Fibroblast of lung (primary cell): ENCODE results near the gene OAT. TPM values are rescaled to one million over a fixed set of nuclear protein-coding genes. Genes with fewer than 3 reads are reported as not detected.
"Not testable (repeated sequence)": the region's sequence is repeated elsewhere in the genome, so short reads cannot be mapped to it uniquely, and the experiment has no call there.

Experiments
- DNase-seq, 2 donors: peaks; one replicate each; pipeline versions ENCODE4 v3.0.0 to v3.0.0-alpha.2; 2010; ENCODE audit warnings: low read depth in 2 of 2
- H2AFZ ChIP-seq: 2 replicates; pipeline ENCODE4 v1.5.1; 2012; ENCODE audit warnings: low read length, control low read depth, inconsistent platforms
- H3K27ac ChIP-seq: 2 replicates; pipeline ENCODE4 v1.5.1; 2011; ENCODE audit warnings: low read length, control low read depth; ENCODE audit not compliant: insufficient read depth
- H3K27me3 ChIP-seq: 2 replicates; pipeline ENCODE4 v1.5.1; 2011; ENCODE audit warnings: mild to moderate bottlenecking, low read length; ENCODE audit not compliant: control insufficient read depth, insufficient read depth
- H3K36me3 ChIP-seq: 2 replicates; pipeline ENCODE4 v1.5.1; 2011; ENCODE audit warnings: low read length; ENCODE audit not compliant: control insufficient read depth, insufficient read depth
- H3K4me1 ChIP-seq: 2 replicates; pipeline ENCODE4 v1.5.1; 2011; ENCODE audit warnings: low read length; ENCODE audit not compliant: control insufficient read depth, insufficient read depth; ENCODE audit errors: extremely low read depth
- H3K4me2 ChIP-seq: 2 replicates; pipeline ENCODE4 v1.5.1; 2011; ENCODE audit warnings: low read length, control low read depth; ENCODE audit not compliant: insufficient read depth; ENCODE audit errors: extremely low read depth
- H3K4me3 ChIP-seq, 4 experiments: fragments of 200-600 bp in 1 of 4; sonication (generic) in 1 of 4; replicated peaks in 1 of 4; 2 replicates each; pipeline ENCODE4 v1.5.1; 2011 to 2016; ENCODE audit warnings: low read length in 4 of 4, low read depth in 3 of 4, mild to moderate bottlenecking in 3 of 4, control low read depth in 2 of 4, inconsistent platforms in 1 of 4, mixed read lengths in 1 of 4; ENCODE audit not compliant: insufficient read depth in 1 of 4; ENCODE audit errors: control extremely low read depth in 1 of 4
- H3K79me2 ChIP-seq: 2 replicates; pipeline ENCODE4 v1.5.1; 2012; ENCODE audit warnings: mild to moderate bottlenecking, low read length, inconsistent platforms; ENCODE audit not compliant: control insufficient read depth, insufficient read depth
- H3K9ac ChIP-seq: 2 replicates; pipeline ENCODE4 v1.5.1; 2011; ENCODE audit warnings: mild to moderate bottlenecking, low read length, control low read depth; ENCODE audit not compliant: insufficient read depth
- H3K9me3 ChIP-seq: 2 replicates; pipeline ENCODE4 v1.5.1; 2012; ENCODE audit warnings: low read depth, low read length; ENCODE audit not compliant: control insufficient read depth, insufficient read depth
- H4K20me1 ChIP-seq: 2 replicates; pipeline ENCODE4 v1.5.1; 2011; ENCODE audit warnings: low read length; ENCODE audit not compliant: control insufficient read depth, insufficient read depth; ENCODE audit errors: extremely low read depth
- EZH2 ChIP-seq: IDR thresholded peaks from 2 replicates; pipeline ENCODE4 v1.5.1; 2012; ENCODE audit warnings: low read length, control low read depth, mild to moderate bottlenecking; ENCODE audit errors: missing control alignments
- polyA plus RNA-seq, 2 donors: library from polyadenylated mRNA; depleted of rRNA in 1 of 2; stranded (reverse) in 1 of 2; unstranded in 1 of 2; fragments of >200 nt; gene quantifications; 2 replicates each; pipeline ENCODE4 v1.2.1, GENCODE V29; 2011 to 2012; ENCODE audit warnings: missing spikeins in 1 of 2
- total RNA-seq: library from RNA; depleted of rRNA; stranded (reverse); fragments of >200 nt; gene quantifications from 2 replicates; pipeline ENCODE4 v1.2.1, GENCODE V29; 2014
- TF ChIP-seq, protein P1 (sequence below), 2 donors: IDR thresholded peaks in 1 of 2; conservative IDR thresholded peaks in 1 of 2; 1 replicate in 1 of 2; 2 replicates in 1 of 2; pipeline ENCODE4 v1.5.1; 2011 to 2012; ENCODE audit warnings: low read length in 2 of 2, control low read depth in 1 of 2, inconsistent platforms in 1 of 2, low read depth in 1 of 2, mild to moderate bottlenecking in 1 of 2

Gene OAT
- total and polyA plus RNA-seq, 2 donors (not counting 1 experiment from before 2014, with no cell fraction given) = 147 to 227 TPM

DNA sequence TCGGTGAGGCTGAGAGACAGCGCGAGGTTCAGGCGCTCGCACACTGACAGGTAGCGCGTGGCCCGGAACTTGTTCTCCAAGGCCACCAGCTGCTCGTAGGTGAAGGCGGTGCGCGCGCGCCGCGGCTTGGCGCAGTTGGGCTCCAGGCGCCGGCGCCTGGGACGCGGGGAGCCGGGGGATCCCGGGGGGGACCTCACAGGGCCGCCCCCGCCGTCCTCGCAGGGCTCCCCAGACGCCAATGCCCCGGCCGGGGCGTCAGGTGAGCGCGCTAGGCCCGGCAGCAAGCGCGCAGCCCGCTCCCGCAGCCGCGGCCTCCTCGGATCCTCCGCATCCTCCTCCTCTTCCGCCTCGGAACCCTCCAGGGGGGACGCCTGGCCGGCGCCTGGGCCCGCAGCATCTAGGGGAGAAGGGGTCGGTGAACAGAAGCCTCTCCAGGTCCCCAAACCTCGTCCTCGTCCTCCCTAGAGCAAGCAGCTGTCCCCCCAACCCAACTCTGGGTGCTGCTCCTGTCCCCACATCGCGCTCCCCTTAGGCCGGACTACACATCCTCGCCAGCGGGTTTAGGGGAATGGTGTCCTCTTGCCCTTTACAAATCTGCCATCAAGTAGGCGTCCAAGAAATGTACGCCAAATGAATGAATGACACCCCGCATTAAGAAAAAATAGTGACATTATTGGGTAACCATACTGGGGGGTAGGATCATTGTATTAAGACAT lies 29.2 kb upstream of the OAT start:
- Histone ChIP-seq H3K9ac (no peak overlapping the region), H3K36me3 (no peaks in the 10 kb centered on the region), H3K79me2 (no peaks in the 10 kb centered on the region), H3K27ac (no peak overlapping the region), H3K27me3 (peaks cover 51% of the 10 kb centered on the region), H3K9me3 (no peaks in the 10 kb centered on the region), H4K20me1 (no peaks in the 10 kb centered on the region), H3K4me2 (no peak overlapping the region), H3K4me3 (no peak overlapping the region), H2AFZ (no peak overlapping the region), H3K4me1 (no peaks in the 10 kb centered on the region)
- no peak for DNase-seq
- TF ChIP-seq, protein P1, sequence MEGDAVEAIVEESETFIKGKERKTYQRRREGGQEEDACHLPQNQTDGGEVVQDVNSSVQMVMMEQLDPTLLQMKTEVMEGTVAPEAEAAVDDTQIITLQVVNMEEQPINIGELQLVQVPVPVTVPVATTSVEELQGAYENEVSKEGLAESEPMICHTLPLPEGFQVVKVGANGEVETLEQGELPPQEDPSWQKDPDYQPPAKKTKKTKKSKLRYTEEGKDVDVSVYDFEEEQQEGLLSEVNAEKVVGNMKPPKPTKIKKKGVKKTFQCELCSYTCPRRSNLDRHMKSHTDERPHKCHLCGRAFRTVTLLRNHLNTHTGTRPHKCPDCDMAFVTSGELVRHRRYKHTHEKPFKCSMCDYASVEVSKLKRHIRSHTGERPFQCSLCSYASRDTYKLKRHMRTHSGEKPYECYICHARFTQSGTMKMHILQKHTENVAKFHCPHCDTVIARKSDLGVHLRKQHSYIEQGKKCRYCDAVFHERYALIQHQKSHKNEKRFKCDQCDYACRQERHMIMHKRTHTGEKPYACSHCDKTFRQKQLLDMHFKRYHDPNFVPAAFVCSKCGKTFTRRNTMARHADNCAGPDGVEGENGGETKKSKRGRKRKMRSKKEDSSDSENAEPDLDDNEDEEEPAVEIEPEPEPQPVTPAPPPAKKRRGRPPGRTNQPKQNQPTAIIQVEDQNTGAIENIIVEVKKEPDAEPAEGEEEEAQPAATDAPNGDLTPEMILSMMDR (conservative IDR thresholded peaks at IDR 0.05 in 1 of 2, IDR thresholded peaks at IDR 0.05 in 1 of 2; ENCODE audit: low read depth in 1 of 2, low read length in 2 of 2) = no peak
- TF ChIP-seq EZH2 = peak; percentile 97

DNA sequence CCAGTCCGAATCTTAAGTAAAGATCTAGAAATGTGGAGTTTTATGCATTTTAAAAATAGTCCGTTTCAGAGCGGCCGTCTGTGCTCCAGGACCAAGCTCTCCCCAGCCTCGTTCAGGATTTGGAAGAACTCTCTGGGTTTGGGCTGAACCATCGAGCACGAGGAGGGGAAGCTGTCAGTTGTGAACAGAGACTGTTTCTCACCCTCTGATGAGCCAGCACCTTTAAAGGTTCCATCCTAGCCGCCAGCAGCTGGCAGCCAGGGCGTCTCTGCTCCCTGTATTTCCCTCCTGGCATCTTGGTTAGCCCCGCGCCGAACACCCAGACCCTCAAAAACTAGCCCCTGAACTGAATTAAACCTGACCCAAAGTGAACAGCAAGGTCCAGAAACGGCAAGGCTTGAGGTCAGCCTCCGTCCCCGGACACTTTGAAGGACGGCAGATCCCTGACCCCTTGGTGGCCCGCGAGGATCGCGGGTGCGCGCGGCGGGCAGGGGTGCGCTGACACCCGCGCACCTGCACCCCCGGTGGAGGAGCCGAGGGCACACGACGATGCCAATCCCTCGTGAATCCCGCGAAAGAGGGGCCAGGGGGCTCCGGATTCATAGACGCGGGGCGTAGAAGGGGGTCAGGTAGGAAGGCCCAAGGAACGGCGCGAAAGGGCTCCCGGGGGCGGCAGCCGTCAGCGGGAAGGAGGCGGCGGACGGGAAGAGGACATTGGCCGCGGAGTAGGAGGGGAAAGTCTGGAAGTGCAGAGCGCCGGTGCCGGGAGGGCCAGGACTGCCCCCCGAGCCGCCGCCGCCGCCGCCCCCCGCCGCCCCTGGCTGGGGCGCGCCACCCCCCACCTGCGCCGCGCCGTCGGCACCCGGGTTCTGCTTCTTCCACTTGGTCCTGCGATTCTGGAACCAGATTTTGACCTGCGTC lies 28.4 kb upstream of the OAT start:
- Histone ChIP-seq H3K27me3 (peaks cover 48% of the 10 kb centered on the region), H3K27ac (no peak overlapping the region), H4K20me1 (no peaks in the 10 kb centered on the region), H3K4me2 (no peak overlapping the region), H3K4me3 (no peak overlapping the region), H3K4me1 (no peaks in the 10 kb centered on the region), H3K9me3 (no peaks in the 10 kb centered on the region), H3K79me2 (no peaks in the 10 kb centered on the region), H3K9ac (no peak overlapping the region), H3K36me3 (no peaks in the 10 kb centered on the region), H2AFZ (no peak overlapping the region)
- no peak for DNase-seq
- TF ChIP-seq EZH2 = no peak

- not testable (repeated sequence) for H3K4me2 ChIP-seq, H3K4me3 ChIP-seq, H3K36me3 ChIP-seq, H3K27ac ChIP-seq, H3K4me1 ChIP-seq, H3K27me3 ChIP-seq, H2AFZ ChIP-seq, H3K9ac ChIP-seq, H4K20me1 ChIP-seq, DNase-seq, H3K9me3 ChIP-seq, H3K79me2 ChIP-seq
Observed at GRCh38 chr10:124441694-124442093, 23.0 kb upstream of the OAT start.
